MCF 10A (cell line): ENCODE measurements around the gene MAP3K9. TPM values are rescaled to one million over a fixed set of nuclear protein-coding genes. Genes with fewer than 3 reads are reported as not detected.

Experiments used
- BruUV-seq: library from RNA; stranded (reverse); fragments of 400-500 nt; replicated peaks from 2 replicates; lab custom pipeline; 2021; lab: Mats Ljungman, UMichigan
- CTCF ChIA-PET: fragments of 300-600 bp; sonication (Branson Sonifier 250); formaldehyde crosslinking; extraction: SDS; loops from one replicate; lab custom pipeline; 2021; ENCODE audit warnings: antibody characterized with exemption, inconsistent platforms; lab: Yijun Ruan, JAX
- POLR2A ChIA-PET: fragments of 300-600, 350-650 bp; sonication (Branson Sonifier 250); formaldehyde crosslinking; extraction: SDS; loops from one replicate; lab custom pipeline; 2020; ENCODE audit warnings: antibody characterized with exemption, inconsistent platforms; lab: Yijun Ruan, JAX
- DNase-seq: peaks from one replicate; pipeline ENCODE4 v3.0.0-alpha.2; 2018; ENCODE audit not compliant: unreplicated experiment
- H3K27ac Mint-ChIP-seq: one replicate; pipeline ENCODE4 v1.8.0; 2022; ENCODE audit warnings: mild to moderate bottlenecking, low read depth, mixed read lengths; ENCODE audit not compliant: unreplicated experiment
- H3K27me3 Mint-ChIP-seq: one replicate; pipeline ENCODE4 v1.8.0; 2022; ENCODE audit warnings: mixed read lengths; ENCODE audit not compliant: insufficient read depth, unreplicated experiment
- H3K36me3 Mint-ChIP-seq: one replicate; pipeline ENCODE4 v1.8.0; 2022; ENCODE audit warnings: mild to moderate bottlenecking, moderate library complexity, mixed read lengths; ENCODE audit not compliant: insufficient read depth, unreplicated experiment
- H3K4me1 Mint-ChIP-seq: one replicate; pipeline ENCODE4 v1.8.0; 2022; ENCODE audit warnings: mixed read lengths; ENCODE audit not compliant: insufficient read depth, unreplicated experiment
- H3K4me3 Mint-ChIP-seq: one replicate; pipeline ENCODE4 v1.8.0; 2022; ENCODE audit warnings: mild to moderate bottlenecking, moderate library complexity, mixed read lengths; ENCODE audit not compliant: unreplicated experiment
- H3K9me3 Mint-ChIP-seq: one replicate; pipeline ENCODE4 v1.8.0; 2022; ENCODE audit warnings: mixed read lengths; ENCODE audit not compliant: unreplicated experiment
- CTCF ChIP-seq: fragments of 200-600 bp; IDR thresholded peaks from one replicate; pipeline ENCODE4 v1.8.0; 2022; ENCODE audit warnings: antibody characterized with exemption, mild to moderate bottlenecking; ENCODE audit not compliant: unreplicated experiment
- intact Hi-C: fragments of 100-400 bp; cut with micrococcal nuclease; formaldehyde crosslinking; loops from 2 replicates; pipeline ENCODE4 v1.14.1; 2022
- total RNA-seq: library from RNA; stranded (reverse); gene quantifications from 2 replicates; pipeline ENCODE4 v1.2.3, GENCODE V29; 2022

The MAP3K9 gene
- total RNA-seq, 1 experiment from 2014 or later, result 18.6 TPM

- Mint-ChIP-seq H3K36me3 (no peaks in the 10 kb centered on the region), H3K4me1 (peaks cover 5% of the 10 kb centered on the region), H3K9me3 (no peaks in the 10 kb centered on the region), H3K4me3 (no peak overlapping the region), H3K27me3 (no peaks in the 10 kb centered on the region), H3K27ac (no peak overlapping the region)
- ChIA-PET CTCF (no interaction called here), POLR2A (no interaction called here)
- intact Hi-C loops, result no loop called here
- BruUV-seq, result no TSS peak
- DNase-seq, result no peak
- no peak for TF ChIP-seq CTCF
Measured at GRCh38 chr14:70845601-70846000, 36.3 kb upstream of the MAP3K9 start.

GRCh38 chr14:70842851-70843462 lies 33.6 kb upstream of the MAP3K9 start:
- Mint-ChIP-seq H3K27ac (no peak overlapping the region), H3K36me3 (no peaks in the 10 kb centered on the region), H3K4me3 (no peak overlapping the region), H3K9me3 (no peaks in the 10 kb centered on the region), H3K27me3 (no peaks in the 10 kb centered on the region), H3K4me1 (no peaks in the 10 kb centered on the region)
- POLR2A ChIA-PET, result no interaction called here
- intact Hi-C loops, result no loop called here
- CTCF ChIA-PET, result interaction anchor here (1.0 kb wide), 1 partner anchor 15 kb away, joined by 4 read pairs; no protein-coding TSS in a partner anchor
- BruUV-seq, result no TSS peak
- no peak for TF ChIP-seq CTCF
- DNase-seq, result no peak

GRCh38 chr14:70838076-70838475 lies 28.8 kb upstream of the MAP3K9 start:
- ChIA-PET POLR2A (no interaction called here), CTCF (no interaction called here)
- no peak overlapping the region for H3K4me3 Mint-ChIP-seq
- H3K36me3 Mint-ChIP-seq, result no peaks in the 10 kb centered on the region
- no peaks in the 10 kb centered on the region for H3K27me3 Mint-ChIP-seq
- TF ChIP-seq CTCF, result no peak
- peaks cover 7% of the 10 kb centered on the region for H3K9me3 Mint-ChIP-seq
- H3K27ac Mint-ChIP-seq, result no peak overlapping the region
- H3K4me1 Mint-ChIP-seq, result no peaks in the 10 kb centered on the region
- DNase-seq, result no peak
- intact Hi-C loops, result no loop called here
- BruUV-seq, result no TSS peak

GRCh38 chr14:70836946-70837345 lies 27.6 kb upstream of the MAP3K9 start:
- no TSS peak for BruUV-seq
- H3K36me3 Mint-ChIP-seq, result no peaks in the 10 kb centered on the region
- CTCF ChIA-PET, result no interaction called here
- intact Hi-C loops, result no loop called here
- peaks cover 7% of the 10 kb centered on the region for H3K9me3 Mint-ChIP-seq
- no peak overlapping the region for H3K27ac Mint-ChIP-seq
- H3K4me1 Mint-ChIP-seq, result no peaks in the 10 kb centered on the region
- no peak overlapping the region for H3K4me3 Mint-ChIP-seq
- no peak for DNase-seq
- POLR2A ChIA-PET, result interaction anchor here (0.7 kb wide), 1 partner anchor 199 kb away, joined by 3 read pairs; no protein-coding TSS in a partner anchor
- no peak for TF ChIP-seq CTCF
- H3K27me3 Mint-ChIP-seq, result no peaks in the 10 kb centered on the region
